A549 (cell line): ENCODE results near the gene TXNDC17. TPM values are rescaled to one million over a fixed set of nuclear protein-coding genes. Genes with fewer than 3 reads are reported as not detected.

Experiments used
- ATAC-seq, 2 experiments: fragments of 200-7000 bp in 1 of 2; fragments of >200 bp in 1 of 2; cut with Nextera tagmentation in 1 of 2; cut with Tn5 transposase in 1 of 2; 3 replicates each; pipeline versions ENCODE4 v1.8.0 to v1.9.1; 2018 to 2020; ENCODE audit warnings: mild to moderate bottlenecking in 1 of 2, moderate library complexity in 1 of 2
- CTCF ChIA-PET: fragments of 300-600 bp; sonication (Branson Sonifier 250); formaldehyde crosslinking; extraction: SDS; loops from one replicate; lab custom pipeline; 2021; ENCODE audit warnings: antibody characterized with exemption, inconsistent platforms; lab: Yijun Ruan, JAX
- POLR2A ChIA-PET: fragments of 350-600 bp; formaldehyde crosslinking; extraction: SDS; loops from one replicate; lab custom pipeline; 2021; ENCODE audit warnings: antibody characterized with exemption, inconsistent platforms; lab: Yijun Ruan, JAX
- DNase-seq, 2 experiments: peaks; one replicate each; pipeline versions ENCODE4 v3.0.0 to v3.0.0-alpha.2; 2011 to 2016; ENCODE audit warnings: low read depth in 1 of 2, low spot score in 1 of 2
- FAIRE-seq: peaks from 2 replicates; lab custom pipeline; 2011; peaks lifted over from hg19 to GRCh38; lab: Jason Lieb, UNC
- H3K27ac ChIP-seq, 2 experiments: fragments of >200 bp; sonication (Bioruptor Twin); formaldehyde crosslinking; 3 replicates each; pipeline ENCODE4 v1.5.1; 2016 to 2017
- H3K4me1 ChIP-seq: fragments of >200 bp; sonication (Bioruptor Twin); formaldehyde crosslinking; 3 replicates; pipeline ENCODE4 v1.6.1; 2016
- H3K4me2 ChIP-seq: fragments of >200 bp; sonication (Bioruptor Twin); formaldehyde crosslinking; 3 replicates; pipeline ENCODE4 v1.6.1; 2016
- H3K4me3 ChIP-seq: fragments of >200 bp; sonication (Bioruptor Twin); formaldehyde crosslinking; 3 replicates; pipeline ENCODE4 v1.5.1; 2016
- H3K9me3 ChIP-seq: fragments of >200 bp; sonication (Bioruptor Twin); formaldehyde crosslinking; 3 replicates; pipeline ENCODE4 v1.6.1; 2016
- BHLHE40 ChIP-seq: IDR thresholded peaks from 2 replicates; pipeline ENCODE4 v1.6.1; 2012; ENCODE audit warnings: low read depth, low read length, inconsistent platforms
- CBX2 ChIP-seq: fragments of 200-600 bp; sonication (generic); IDR thresholded peaks from 2 replicates; pipeline ENCODE4 v1.6.1; 2016; ENCODE audit warnings: low read depth, mild to moderate bottlenecking, borderline replicate concordance
- FOSL2 ChIP-seq, 2 experiments: fragments of 450-650 bp in 1 of 2; fragments of >200 bp in 1 of 2; sonication (Bioruptor Twin) in 1 of 2; formaldehyde crosslinking; IDR thresholded peaks; 2 replicates each; pipeline versions ENCODE4 v1.5.0 to v1.6.1; 2016 to 2020; ENCODE audit warnings: mild to moderate bottlenecking in 1 of 2, moderate library complexity in 1 of 2
- GATA3 ChIP-seq: IDR thresholded peaks from 2 replicates; pipeline ENCODE4 v1.6.1; 2012; ENCODE audit warnings: borderline replicate concordance
- HOXA7 ChIP-seq: fragments of 250-450 bp; sonication (Bioruptor Pico); IDR thresholded peaks from 2 replicates; pipeline ENCODE4 v1.5.0; 2020; ENCODE audit warnings: mild to moderate bottlenecking, moderate library complexity
- JUN ChIP-seq, 2 experiments: fragments of >200 bp; sonication (Bioruptor Twin); formaldehyde crosslinking; IDR thresholded peaks; 2 replicates in 1 of 2; 3 replicates in 1 of 2; pipeline ENCODE4 v1.6.1; 2016 to 2017
- JUNB ChIP-seq: fragments of >200 bp; sonication (Bioruptor Twin); formaldehyde crosslinking; IDR thresholded peaks from 2 replicates; pipeline ENCODE4 v1.6.1; 2016
- KDM1A ChIP-seq: fragments of 200-600 bp; sonication (generic); IDR thresholded peaks from 2 replicates; pipeline ENCODE4 v1.6.1; 2016; ENCODE audit warnings: low read depth, mild to moderate bottlenecking
- MAZ ChIP-seq: fragments of 150-350 bp; IDR thresholded peaks from 2 replicates; pipeline ENCODE4 v1.6.1; 2014; ENCODE audit warnings: antibody characterized with exemption, low read depth, low read length, borderline replicate concordance
- POLR2A ChIP-seq: IDR thresholded peaks from 2 replicates; pipeline ENCODE4 v1.6.1; 2012; ENCODE audit warnings: mild to moderate bottlenecking, low read length
- POLR2AphosphoS2 ChIP-seq: conservative IDR thresholded peaks from 2 replicates; pipeline ENCODE4 v1.6.1; 2012; ENCODE audit warnings: low read length, improper control_type of control experiment, inconsistent platforms
- RCOR1 ChIP-seq: fragments of 150-350 bp; IDR thresholded peaks from 2 replicates; pipeline ENCODE4 v1.6.1; 2014; ENCODE audit warnings: antibody characterized with exemption, low read length, low read depth
- RNF2 ChIP-seq: fragments of 200-600 bp; sonication (generic); IDR thresholded peaks from 2 replicates; pipeline ENCODE4 v1.6.1; 2016; ENCODE audit warnings: low read depth, mild to moderate bottlenecking, antibody characterized with exemption, moderate library complexity, borderline replicate concordance
- SMC3 ChIP-seq: fragments of >200 bp; sonication (Bioruptor Twin); formaldehyde crosslinking; IDR thresholded peaks from 3 replicates; pipeline ENCODE4 v1.6.1; 2018; ENCODE audit warnings: inconsistent platforms
- ZNF302 ChIP-seq: fragments of 250-450 bp; sonication (Bioruptor Pico); IDR thresholded peaks from 2 replicates; pipeline ENCODE4 v1.9.0; 2021; ENCODE audit warnings: inconsistent platforms, mild to moderate bottlenecking, moderate library complexity
- WGBS: methylation state at CpG from one replicate; pipeline ENCODE4 v1.1.6; 2017; ENCODE audit errors: missing lambda C conversion rate; 5-methylcytosine and 5-hydroxymethylcytosine counted together
- polyA plus RNA-seq, 4 experiments: library from polyadenylated mRNA; depleted of rRNA in 3 of 4; stranded (reverse); fragments of >200 nt; fragmentation: RNase III in 1 of 4; extraction: RNeasy Plus Mini Kit Qiagen cat#74134 plus additional on column Dnase treatment in 1 of 4; gene quantifications; 2 replicates in 3 of 4; 3 replicates in 1 of 4; pipeline ENCODE4 v1.2.3, GENCODE V29; 2011 to 2017
- TF ChIP-seq, protein P1 (sequence below): fragments of 200-600 bp; sonication (generic); IDR thresholded peaks from 2 replicates; pipeline ENCODE4 v1.6.1; 2016; ENCODE audit warnings: antibody characterized with exemption, mild to moderate bottlenecking, moderate library complexity
- TF ChIP-seq, protein P2 (sequence below): IDR thresholded peaks from 2 replicates; pipeline ENCODE4 v1.6.1; 2012; ENCODE audit warnings: low read depth, borderline replicate concordance
- TF ChIP-seq, protein P3 (sequence below): fragments of 250-450 bp; sonication (Bioruptor Pico); IDR thresholded peaks from 2 replicates; pipeline ENCODE4 v1.5.0; 2020; ENCODE audit warnings: low read depth, mild to moderate bottlenecking, moderate library complexity
- TF ChIP-seq, protein P4 (sequence below): fragments of >200 bp; sonication (Bioruptor Twin); formaldehyde crosslinking; IDR thresholded peaks from 3 replicates; pipeline ENCODE4 v1.6.1; 2016

The TXNDC17 gene
- polyA plus RNA-seq, 2 of the 4 experiments (the other 2 are of a cell fraction): 572 to 621 TPM

DNA sequence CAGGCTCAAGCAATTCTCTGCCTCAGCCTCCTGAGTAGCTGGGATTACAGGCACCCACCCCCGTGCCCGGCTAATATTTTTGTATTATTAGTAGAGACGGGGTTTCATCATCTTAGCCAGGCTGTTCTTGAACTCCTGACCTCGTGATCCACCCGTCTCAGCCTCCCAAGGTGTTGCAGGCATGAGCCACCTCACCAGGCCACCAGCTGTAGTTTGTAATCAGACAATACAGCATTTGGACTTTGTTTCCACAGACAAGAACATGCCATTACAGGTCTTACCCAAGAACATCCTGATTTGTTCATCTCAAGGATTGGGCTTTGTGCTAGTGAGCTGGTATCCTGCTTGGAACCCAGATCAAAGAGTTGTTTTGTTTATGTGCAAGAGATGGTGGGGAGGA is 40.8 kb downstream of the TXNDC17 start:
- CTCF ChIA-PET: interaction anchor here (0.6 to 4.4 kb wide), 6 partner anchors 10 to 323 kb away, joined by 3 to 35 read pairs (median 4); no protein-coding TSS in a partner anchor
- no peak for FAIRE-seq
- H3K9me3 ChIP-seq: no peaks in the 10 kb centered on the region
- H3K4me2 ChIP-seq: no peak overlapping the region
- 20% methylated on average over 5 of the region's 5 CpGs for WGBS
- H3K4me1 ChIP-seq: peaks cover 10% of the 10 kb centered on the region; the same call in 2 of the 3 replicates
- no peak for ATAC-seq
- DNase-seq: no peak
- no peak overlapping the region for H3K4me3 ChIP-seq
- POLR2A ChIA-PET: no interaction called here
- H3K27ac ChIP-seq: no peak overlapping the region
- TF ChIP-seq BHLHE40 (no peak), POLR2A (no peak), HOXA7 (no peak), ZNF302 (CRISPR knock-in tag) (no peak), JUN (IDR thresholded peaks at IDR 0.05) (no peak)
- TF ChIP-seq, all 56 proteins: peak for 0

DNA sequence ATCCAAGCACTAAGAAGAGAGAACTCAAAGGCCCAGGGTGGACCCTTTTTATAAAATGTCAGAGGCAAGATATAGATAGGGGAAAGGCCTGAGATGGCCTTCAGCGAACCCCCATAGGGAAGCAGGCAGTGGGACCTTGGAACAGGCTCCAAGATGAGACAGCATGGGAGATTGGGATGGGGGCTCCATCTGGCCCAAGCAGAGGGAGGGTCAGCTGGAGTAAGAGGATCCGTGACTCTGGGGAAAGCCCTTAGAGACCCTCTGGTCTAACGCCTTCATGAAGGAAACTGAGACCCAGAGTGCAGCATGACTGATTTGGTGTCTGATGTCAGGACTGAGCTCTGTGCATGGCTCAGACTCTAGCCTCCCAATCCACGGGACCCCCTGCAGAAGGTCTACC is 41.5 kb downstream of the TXNDC17 start:
- CTCF ChIA-PET: interaction anchor here (1.0 to 4.4 kb wide), 7 partner anchors 9 to 321 kb away, joined by 3 to 35 read pairs (median 6); no protein-coding TSS in a partner anchor
- WGBS: 33% methylated on average over 4 of the region's 4 CpGs
- TF ChIP-seq JUNB (no peak), CBX2 (no peak), POLR2AphosphoS2 (no peak), RNF2 (no peak), FOSL2 (IDR thresholded peaks at IDR 0.05) (no peak), FOSL2 (CRISPR knock-in tag; IDR thresholded peaks at IDR 0.05) (no peak), RCOR1 (no peak), MAZ (no peak), KDM1A (no peak), SMC3 (no peak), GATA3 (no peak)
- TF ChIP-seq, protein P1, sequence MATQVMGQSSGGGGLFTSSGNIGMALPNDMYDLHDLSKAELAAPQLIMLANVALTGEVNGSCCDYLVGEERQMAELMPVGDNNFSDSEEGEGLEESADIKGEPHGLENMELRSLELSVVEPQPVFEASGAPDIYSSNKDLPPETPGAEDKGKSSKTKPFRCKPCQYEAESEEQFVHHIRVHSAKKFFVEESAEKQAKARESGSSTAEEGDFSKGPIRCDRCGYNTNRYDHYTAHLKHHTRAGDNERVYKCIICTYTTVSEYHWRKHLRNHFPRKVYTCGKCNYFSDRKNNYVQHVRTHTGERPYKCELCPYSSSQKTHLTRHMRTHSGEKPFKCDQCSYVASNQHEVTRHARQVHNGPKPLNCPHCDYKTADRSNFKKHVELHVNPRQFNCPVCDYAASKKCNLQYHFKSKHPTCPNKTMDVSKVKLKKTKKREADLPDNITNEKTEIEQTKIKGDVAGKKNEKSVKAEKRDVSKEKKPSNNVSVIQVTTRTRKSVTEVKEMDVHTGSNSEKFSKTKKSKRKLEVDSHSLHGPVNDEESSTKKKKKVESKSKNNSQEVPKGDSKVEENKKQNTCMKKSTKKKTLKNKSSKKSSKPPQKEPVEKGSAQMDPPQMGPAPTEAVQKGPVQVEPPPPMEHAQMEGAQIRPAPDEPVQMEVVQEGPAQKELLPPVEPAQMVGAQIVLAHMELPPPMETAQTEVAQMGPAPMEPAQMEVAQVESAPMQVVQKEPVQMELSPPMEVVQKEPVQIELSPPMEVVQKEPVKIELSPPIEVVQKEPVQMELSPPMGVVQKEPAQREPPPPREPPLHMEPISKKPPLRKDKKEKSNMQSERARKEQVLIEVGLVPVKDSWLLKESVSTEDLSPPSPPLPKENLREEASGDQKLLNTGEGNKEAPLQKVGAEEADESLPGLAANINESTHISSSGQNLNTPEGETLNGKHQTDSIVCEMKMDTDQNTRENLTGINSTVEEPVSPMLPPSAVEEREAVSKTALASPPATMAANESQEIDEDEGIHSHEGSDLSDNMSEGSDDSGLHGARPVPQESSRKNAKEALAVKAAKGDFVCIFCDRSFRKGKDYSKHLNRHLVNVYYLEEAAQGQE: no peak
- TF ChIP-seq, protein P2, sequence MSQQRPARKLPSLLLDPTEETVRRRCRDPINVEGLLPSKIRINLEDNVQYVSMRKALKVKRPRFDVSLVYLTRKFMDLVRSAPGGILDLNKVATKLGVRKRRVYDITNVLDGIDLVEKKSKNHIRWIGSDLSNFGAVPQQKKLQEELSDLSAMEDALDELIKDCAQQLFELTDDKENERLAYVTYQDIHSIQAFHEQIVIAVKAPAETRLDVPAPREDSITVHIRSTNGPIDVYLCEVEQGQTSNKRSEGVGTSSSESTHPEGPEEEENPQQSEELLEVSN: no peak
- TF ChIP-seq, protein P3, sequence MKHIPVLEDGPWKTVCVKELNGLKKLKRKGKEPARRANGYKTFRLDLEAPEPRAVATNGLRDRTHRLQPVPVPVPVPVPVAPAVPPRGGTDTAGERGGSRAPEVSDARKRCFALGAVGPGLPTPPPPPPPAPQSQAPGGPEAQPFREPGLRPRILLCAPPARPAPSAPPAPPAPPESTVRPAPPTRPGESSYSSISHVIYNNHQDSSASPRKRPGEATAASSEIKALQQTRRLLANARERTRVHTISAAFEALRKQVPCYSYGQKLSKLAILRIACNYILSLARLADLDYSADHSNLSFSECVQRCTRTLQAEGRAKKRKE: no peak
- TF ChIP-seq, protein P4, sequence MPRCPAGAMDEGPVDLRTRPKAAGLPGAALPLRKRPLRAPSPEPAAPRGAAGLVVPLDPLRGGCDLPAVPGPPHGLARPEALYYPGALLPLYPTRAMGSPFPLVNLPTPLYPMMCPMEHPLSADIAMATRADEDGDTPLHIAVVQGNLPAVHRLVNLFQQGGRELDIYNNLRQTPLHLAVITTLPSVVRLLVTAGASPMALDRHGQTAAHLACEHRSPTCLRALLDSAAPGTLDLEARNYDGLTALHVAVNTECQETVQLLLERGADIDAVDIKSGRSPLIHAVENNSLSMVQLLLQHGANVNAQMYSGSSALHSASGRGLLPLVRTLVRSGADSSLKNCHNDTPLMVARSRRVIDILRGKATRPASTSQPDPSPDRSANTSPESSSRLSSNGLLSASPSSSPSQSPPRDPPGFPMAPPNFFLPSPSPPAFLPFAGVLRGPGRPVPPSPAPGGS: no peak
- no peak for DNase-seq
- FAIRE-seq: no peak
- no peak overlapping the region for H3K4me3 ChIP-seq
- peaks cover 10% of the 10 kb centered on the region; the same call in 2 of the 3 replicates for H3K4me1 ChIP-seq
- H3K9me3 ChIP-seq: no peaks in the 10 kb centered on the region
- POLR2A ChIA-PET: no interaction called here
- ATAC-seq: no peak
- no peak overlapping the region for H3K4me2 ChIP-seq
- H3K27ac ChIP-seq: no peak overlapping the region
